Stromal cell of bone marrow (primary cell): ENCODE data around the gene ZNF544.
A peak's percentile ranks its signal among the peaks of the same experiment; 100 is the strongest.
"Not testable (repeated sequence)": the region's sequence is repeated elsewhere in the genome, so short reads cannot be mapped to it uniquely, and the experiment has no call there.

Experiments
- DNase-seq: peaks from one replicate; pipeline ENCODE4 v3.0.0-alpha.2; 2012; ENCODE audit warnings: low read depth

ZNF544 gene

DNA sequence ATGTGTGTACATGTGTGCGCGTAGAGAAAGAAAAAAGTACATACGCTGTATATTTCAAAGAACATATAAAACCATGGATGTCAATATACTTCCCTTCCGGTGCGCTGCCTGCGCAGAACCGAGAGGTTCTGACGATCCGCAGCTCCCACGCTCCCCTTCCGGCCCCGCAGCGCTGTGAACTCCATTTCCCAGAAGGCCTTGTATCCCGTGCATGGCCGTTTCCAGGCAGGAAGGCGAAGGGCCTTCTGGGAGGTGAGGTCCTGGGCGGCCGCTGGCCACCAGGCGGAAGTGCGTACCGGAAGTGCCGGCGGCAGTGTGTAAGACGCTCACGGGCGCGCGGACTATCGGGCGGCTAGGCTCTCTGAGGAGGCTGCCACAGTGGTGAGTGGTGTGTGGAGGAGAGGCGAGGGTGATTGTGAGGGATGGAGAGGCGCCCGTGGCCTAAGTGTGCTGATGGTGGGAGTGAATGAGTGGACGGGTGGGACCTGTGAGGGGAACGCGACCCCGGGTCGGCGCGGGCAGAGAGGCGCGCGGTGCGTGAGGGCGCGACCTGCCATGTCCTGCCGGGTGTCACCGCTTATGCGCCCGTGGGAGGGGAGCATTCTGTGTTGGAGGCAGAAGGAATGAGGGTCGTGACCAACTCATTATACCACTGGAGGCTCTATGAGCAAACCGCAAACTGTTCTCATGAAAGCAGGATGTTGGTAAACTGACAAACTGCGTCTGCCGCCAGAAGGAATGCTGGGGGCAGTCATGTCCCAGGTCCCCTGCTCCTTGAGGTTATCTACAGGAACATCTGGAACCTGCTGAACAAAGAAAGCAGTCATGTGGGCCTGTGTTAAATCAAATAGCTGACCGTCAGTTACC is 76.6 kb downstream of the ZNF544 start, which contains the start of gene ERVK3-1:
ERVK3-1 (plus strand) TSS at position 313 of the 867 bp plus-strand sequence. CDS start 6,792 bp downstream, outside the sequence.
- peak; percentile 97 for DNase-seq

DNA sequence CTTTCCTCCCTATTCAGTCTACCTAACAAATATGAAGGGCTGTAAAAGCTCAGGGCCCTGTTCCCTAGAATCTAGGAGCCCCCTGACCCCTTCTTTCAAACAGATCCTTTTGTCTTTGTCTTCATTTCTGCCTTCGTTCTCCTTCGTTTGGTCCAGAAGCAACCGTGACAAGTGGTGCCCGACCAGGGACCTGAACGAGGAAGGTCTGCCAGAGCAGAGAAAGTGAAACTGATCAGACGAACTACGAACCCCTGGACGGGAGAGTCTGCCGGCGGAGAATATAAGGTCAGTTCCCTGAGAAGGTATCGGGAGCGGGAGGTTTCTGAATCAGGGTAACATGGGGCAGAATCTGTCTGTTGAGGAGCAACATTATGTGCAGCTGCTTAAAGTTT is 77.2 kb downstream of the ZNF544 start:
- DNase-seq, result no peak

DNA sequence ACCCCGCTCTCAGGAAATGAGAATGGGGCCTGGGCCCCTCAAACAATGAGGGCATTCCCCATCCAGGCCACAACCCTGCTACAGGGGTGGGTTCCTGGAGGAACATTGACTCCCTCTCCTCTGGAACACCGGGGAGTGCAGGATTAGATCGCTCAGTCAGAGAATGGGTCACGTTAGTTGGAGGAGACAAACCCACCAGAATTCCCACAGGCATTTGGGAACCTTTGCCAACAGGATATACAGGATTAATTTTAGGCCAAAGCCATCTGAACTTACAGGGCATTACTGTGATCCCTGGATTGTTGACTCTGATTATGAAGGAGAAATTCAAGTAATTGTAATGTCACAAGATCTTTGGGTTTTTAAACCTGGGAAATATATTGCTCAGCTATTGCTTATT is 79.0 kb downstream of the ZNF544 start:
- DNase-seq, result no peak

DNA sequence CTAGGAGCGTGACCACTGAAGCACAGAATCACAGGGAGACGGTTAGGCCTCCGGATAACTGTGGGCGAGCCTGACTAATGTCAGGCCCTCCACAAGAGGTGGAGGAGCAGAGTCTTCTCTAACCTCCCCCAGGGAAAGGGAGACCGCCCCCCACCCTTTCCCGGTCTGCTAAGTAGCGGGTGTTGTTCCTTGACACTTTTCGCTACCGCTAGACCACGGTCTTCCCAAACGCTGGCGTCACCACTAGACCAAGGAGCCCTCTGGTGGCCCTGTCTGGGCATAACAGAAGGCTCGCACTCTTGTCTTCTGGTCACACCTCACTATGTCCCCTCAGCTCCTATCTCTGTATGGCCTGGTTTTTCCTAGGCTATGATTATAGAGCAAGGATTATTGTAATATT is 82.0 kb downstream of the ZNF544 start:
- DNase-seq, result not testable (repeated sequence)

DNA sequence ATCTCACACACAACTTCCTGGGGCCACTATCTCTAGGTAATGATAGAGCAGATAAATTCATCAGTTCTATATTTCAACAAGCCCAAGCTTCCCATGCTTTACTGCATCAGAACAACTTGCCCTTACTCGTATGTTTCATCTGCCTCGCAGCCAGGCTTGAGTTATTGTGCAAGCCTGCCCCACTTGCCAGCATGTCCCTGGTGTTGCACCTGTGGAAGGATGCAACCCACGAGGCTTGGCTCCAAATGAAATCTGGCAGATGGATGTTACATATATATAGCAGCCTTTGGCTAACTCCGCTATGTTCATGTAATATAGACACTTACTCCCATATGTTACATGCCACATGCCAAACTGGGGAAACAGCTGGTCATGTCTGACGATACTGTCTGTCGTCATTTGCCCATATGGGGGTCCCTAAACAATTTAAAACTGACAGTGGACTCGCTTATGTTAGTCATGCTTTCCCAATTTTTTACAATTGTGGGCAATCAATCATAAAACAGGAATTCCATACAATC is 82.7 kb downstream of the ZNF544 start:
- DNase-seq, result no peak
